ENCODE results near the gene OLFML1.

The OLFML1 gene

DNA sequence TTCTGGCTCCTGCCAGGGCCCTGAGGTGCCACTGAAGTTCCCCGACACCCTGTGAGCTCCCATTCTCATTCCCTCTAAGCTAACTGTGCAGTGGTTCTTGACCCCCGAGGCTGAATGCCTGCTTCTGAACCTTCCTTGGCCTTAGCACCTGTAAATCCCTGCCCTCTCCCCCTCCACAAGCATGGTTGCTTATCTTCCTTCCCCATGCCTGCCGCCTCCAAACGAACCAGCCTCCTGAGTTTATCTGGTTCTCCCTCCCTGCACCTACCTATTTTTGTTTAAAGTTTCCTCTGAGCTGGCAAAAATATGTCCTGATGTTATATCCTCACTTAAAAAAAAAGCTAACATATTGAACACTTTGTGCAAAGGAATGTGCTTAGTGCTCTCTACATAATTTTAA, 62.4 kb downstream of the OLFML1 start:
- Histone ChIP-seq H3K4me1 (ENCODE audit: insufficient read depth, poor library complexity, severe bottlenecking) (peaks cover 11% of the 10 kb centered on the region), H3K27ac (ENCODE audit: poor library complexity, severe bottlenecking) (no peak overlapping the region), H3K27me3 (ENCODE audit: insufficient read depth, poor library complexity, severe bottlenecking) (no peaks in the 10 kb centered on the region), H3K9me3 (ENCODE audit: severe bottlenecking) (no peaks in the 10 kb centered on the region), H3K36me3 (ENCODE audit: low read depth) (no peaks in the 10 kb centered on the region), H3K4me3 (ENCODE audit: severe bottlenecking) (no peak overlapping the region)
- TF ChIP-seq, protein P1, sequence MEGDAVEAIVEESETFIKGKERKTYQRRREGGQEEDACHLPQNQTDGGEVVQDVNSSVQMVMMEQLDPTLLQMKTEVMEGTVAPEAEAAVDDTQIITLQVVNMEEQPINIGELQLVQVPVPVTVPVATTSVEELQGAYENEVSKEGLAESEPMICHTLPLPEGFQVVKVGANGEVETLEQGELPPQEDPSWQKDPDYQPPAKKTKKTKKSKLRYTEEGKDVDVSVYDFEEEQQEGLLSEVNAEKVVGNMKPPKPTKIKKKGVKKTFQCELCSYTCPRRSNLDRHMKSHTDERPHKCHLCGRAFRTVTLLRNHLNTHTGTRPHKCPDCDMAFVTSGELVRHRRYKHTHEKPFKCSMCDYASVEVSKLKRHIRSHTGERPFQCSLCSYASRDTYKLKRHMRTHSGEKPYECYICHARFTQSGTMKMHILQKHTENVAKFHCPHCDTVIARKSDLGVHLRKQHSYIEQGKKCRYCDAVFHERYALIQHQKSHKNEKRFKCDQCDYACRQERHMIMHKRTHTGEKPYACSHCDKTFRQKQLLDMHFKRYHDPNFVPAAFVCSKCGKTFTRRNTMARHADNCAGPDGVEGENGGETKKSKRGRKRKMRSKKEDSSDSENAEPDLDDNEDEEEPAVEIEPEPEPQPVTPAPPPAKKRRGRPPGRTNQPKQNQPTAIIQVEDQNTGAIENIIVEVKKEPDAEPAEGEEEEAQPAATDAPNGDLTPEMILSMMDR (IDR thresholded peaks at IDR 0.05; ENCODE audit: poor library complexity, severe bottlenecking): no peak
- DNase-seq (ENCODE audit: low spot score): no peak
- ATAC-seq (ENCODE audit: low read depth): no peak

- TF ChIP-seq, protein P1 (IDR thresholded peaks at IDR 0.05; ENCODE audit: poor library complexity, severe bottlenecking): no peak
- Histone ChIP-seq H3K9me3 (ENCODE audit: severe bottlenecking) (no peaks in the 10 kb centered on the region), H3K27ac (ENCODE audit: poor library complexity, severe bottlenecking) (no peak overlapping the region), H3K27me3 (ENCODE audit: insufficient read depth, poor library complexity, severe bottlenecking) (no peaks in the 10 kb centered on the region), H3K4me1 (ENCODE audit: insufficient read depth, poor library complexity, severe bottlenecking) (peaks cover 11% of the 10 kb centered on the region), H3K4me3 (ENCODE audit: severe bottlenecking) (no peak overlapping the region), H3K36me3 (ENCODE audit: low read depth) (no peaks in the 10 kb centered on the region)
- ATAC-seq (ENCODE audit: low read depth) (no peak), DNase-seq (ENCODE audit: low spot score) (no peak)
Observed at GRCh38 chr11:7548659-7549274, 63.5 kb downstream of the OLFML1 start.

DNA sequence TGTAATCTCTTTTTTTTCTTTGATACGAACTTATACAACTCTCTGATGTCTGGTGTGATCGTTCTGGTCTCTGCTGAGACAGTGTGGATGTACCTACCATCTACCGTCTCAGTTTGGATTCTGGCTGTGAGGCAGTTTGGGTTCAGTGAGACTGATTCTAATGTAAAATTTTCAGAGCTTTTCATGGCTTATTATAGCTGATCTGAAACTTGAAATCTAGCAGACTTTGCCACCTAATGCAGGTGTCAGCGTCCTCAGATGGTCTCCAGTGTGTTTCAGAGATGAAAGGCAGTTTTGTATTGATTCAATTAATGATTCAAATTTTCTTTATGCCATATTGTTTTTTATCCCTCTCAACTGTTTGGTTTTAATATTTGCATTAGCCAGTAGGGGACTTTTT, 64.4 kb downstream of the OLFML1 start:
- ATAC-seq (ENCODE audit: low read depth): no peak
- Histone ChIP-seq H3K27ac (ENCODE audit: poor library complexity, severe bottlenecking) (no peak overlapping the region), H3K27me3 (ENCODE audit: insufficient read depth, poor library complexity, severe bottlenecking) (no peaks in the 10 kb centered on the region), H3K9me3 (ENCODE audit: severe bottlenecking) (no peaks in the 10 kb centered on the region), H3K4me1 (ENCODE audit: insufficient read depth, poor library complexity, severe bottlenecking) (peaks cover 11% of the 10 kb centered on the region), H3K36me3 (ENCODE audit: low read depth) (no peaks in the 10 kb centered on the region), H3K4me3 (ENCODE audit: severe bottlenecking) (no peak overlapping the region)
- TF ChIP-seq, protein P1 (IDR thresholded peaks at IDR 0.05; ENCODE audit: poor library complexity, severe bottlenecking): no peak
- no peak for DNase-seq (ENCODE audit: low spot score)

- DNase-seq (ENCODE audit: low spot score): no peak
- ATAC-seq (ENCODE audit: low read depth): peak; percentile 69
- no peaks in the 10 kb centered on the region for H3K36me3 ChIP-seq (ENCODE audit: low read depth)
- peaks cover 10% of the 10 kb centered on the region for H3K4me1 ChIP-seq (ENCODE audit: insufficient read depth, poor library complexity, severe bottlenecking)
- TF ChIP-seq, protein P1 (IDR thresholded peaks at IDR 0.05; ENCODE audit: poor library complexity, severe bottlenecking): no peak
- no peak overlapping the region for H3K4me3 ChIP-seq (ENCODE audit: severe bottlenecking)
- no peaks in the 10 kb centered on the region for H3K27me3 ChIP-seq (ENCODE audit: insufficient read depth, poor library complexity, severe bottlenecking)
- peak overlapping the region; percentile 26 for H3K27ac ChIP-seq (ENCODE audit: poor library complexity, severe bottlenecking)
- H3K9me3 ChIP-seq (ENCODE audit: severe bottlenecking): no peaks in the 10 kb centered on the region
Observed at GRCh38 chr11:7551571-7551970, 66.3 kb downstream of the OLFML1 start.

DNA sequence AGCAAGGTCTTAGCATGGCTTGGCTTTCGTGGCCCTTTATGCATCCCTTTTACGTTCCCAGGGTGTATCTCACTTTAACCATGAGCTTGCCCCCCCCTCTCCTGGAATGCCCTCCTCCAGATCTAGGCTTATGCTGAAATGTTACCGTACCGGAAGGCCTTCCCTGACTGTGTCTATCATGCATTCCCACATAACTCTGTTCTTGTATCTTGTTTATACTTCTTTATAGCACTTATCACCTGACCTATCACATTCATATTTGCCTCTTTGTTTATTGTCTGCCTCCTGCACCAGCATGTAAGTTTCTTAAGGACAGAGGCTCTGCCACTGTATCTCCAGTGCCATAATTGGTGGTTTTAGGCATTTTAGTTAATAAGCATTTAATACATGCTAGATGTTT, 67.4 kb downstream of the OLFML1 start:
- peaks cover 7% of the 10 kb centered on the region for H3K4me1 ChIP-seq (ENCODE audit: insufficient read depth, poor library complexity, severe bottlenecking)
- no peaks in the 10 kb centered on the region for H3K27me3 ChIP-seq (ENCODE audit: insufficient read depth, poor library complexity, severe bottlenecking)
- H3K36me3 ChIP-seq (ENCODE audit: low read depth): no peaks in the 10 kb centered on the region
- H3K9me3 ChIP-seq (ENCODE audit: severe bottlenecking): no peaks in the 10 kb centered on the region
- DNase-seq (ENCODE audit: low spot score) (no peak), ATAC-seq (ENCODE audit: low read depth) (no peak)
- H3K27ac ChIP-seq (ENCODE audit: poor library complexity, severe bottlenecking): no peak overlapping the region
- no peak overlapping the region for H3K4me3 ChIP-seq (ENCODE audit: severe bottlenecking)
- TF ChIP-seq, protein P1 (IDR thresholded peaks at IDR 0.05; ENCODE audit: poor library complexity, severe bottlenecking): no peak

Data from RWPE2 (cell line).